ENCODE data around the gene GK.
"Not testable (repeated sequence)": the region's sequence is repeated elsewhere in the genome, so short reads cannot be mapped to it uniquely, and the experiment has no call there.

Gene GK

GRCh38 chrX:30653415-30654131, at the start of gene GK:
Gene GK, plus strand, starts transcription at chrX:30653423. Its CDS starts 115 bp downstream, at chrX:30653538.
- in situ Hi-C loops (cut with MboI; ENCODE audit: low sequenced_read_pairs) = no loop called here

- in situ Hi-C loops (cut with MboI; ENCODE audit: low sequenced_read_pairs) = no loop called here
Observed at GRCh38 chrX:30607155-30607554, 46.1 kb upstream of the GK start.

DNA sequence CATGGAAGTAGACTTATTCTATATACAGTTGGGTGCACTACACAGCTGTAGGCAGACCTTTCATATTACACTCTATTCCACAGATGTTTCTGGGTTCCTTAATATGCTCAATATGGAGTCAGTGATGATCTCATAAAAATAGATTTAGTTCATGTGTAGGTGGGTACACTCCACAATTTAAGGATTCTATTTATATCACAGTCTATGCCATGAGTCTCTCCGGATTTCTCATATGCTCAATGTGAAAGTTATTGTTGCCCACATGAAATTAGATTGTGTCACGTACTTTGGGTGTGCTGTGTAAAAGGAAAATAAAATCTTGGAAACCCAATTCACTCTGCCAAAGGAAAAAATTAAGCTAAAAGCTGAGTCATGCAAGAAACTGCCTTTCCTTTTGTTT, 43.2 kb upstream of the GK start:
- in situ Hi-C loops (cut with MboI; ENCODE audit: low sequenced_read_pairs) = no loop called here

GRCh38 chrX:30612250-30612655, 41.0 kb upstream of the GK start:
- in situ Hi-C loops (cut with MboI; ENCODE audit: low sequenced_read_pairs) = no loop called here

GRCh38 chrX:30613721-30614120, 39.5 kb upstream of the GK start:
- in situ Hi-C loops (cut with MboI; ENCODE audit: low sequenced_read_pairs) = no loop called here

GRCh38 chrX:30615229-30615628, 38.0 kb upstream of the GK start:
- in situ Hi-C loops (cut with MboI; ENCODE audit: low sequenced_read_pairs) = no loop called here

- in situ Hi-C loops (cut with MboI; ENCODE audit: low sequenced_read_pairs) = no loop called here
Observed at GRCh38 chrX:30618160-30618765, 35.0 kb upstream of the GK start.

DNA sequence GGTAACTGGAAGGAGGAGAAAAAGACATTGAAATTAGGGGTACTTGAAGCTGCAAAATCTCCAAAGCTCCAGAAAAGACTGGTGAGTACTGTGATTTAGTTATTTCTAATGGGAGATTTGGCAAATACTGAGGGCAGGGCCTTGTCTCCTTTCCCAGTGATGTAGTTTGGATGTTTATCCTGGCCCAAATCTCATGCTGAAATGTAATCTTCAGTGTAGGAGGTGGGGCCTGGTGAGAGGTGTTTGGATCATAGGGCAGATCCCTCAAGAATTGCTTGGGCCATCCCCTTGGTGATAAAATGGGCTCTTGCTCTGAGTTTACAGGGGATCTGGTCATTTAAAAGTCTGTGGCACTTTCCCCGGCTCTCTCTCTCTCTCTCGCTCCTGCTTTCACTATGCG, 33.1 kb upstream of the GK start:
- in situ Hi-C loops (cut with MboI; ENCODE audit: low sequenced_read_pairs) = no loop called here

DNA sequence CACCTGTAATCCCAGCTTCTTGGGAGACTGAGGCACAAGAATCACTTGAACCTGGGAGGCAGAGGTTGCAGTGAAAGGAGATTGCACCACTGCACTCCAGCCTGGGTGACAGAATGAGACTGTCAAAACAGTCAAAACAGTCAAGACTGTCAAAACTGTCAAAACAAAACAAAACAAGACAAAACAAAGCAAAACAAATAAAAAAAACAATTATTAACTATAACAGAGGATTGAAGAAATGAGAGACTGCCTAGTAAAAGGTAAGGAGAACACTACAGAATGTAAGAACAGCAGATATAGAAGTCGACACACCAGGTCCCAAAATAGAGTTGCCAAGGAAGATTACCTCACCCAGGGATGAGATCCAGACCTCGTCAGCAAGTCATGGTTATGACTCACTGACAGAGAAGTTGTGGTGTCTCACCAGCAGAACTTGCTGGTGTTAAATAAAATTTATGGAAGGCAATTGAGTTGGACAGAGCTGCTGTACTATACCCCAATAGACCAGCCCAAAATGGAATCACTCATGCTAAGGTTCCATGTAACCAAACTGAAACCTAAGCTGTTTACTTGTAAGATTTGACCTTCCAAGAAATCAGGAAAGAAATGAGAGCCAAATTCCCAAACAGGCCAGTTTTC, 32.1 kb upstream of the GK start:
- in situ Hi-C loops (cut with MboI; ENCODE audit: low sequenced_read_pairs) = no loop called here

DNA sequence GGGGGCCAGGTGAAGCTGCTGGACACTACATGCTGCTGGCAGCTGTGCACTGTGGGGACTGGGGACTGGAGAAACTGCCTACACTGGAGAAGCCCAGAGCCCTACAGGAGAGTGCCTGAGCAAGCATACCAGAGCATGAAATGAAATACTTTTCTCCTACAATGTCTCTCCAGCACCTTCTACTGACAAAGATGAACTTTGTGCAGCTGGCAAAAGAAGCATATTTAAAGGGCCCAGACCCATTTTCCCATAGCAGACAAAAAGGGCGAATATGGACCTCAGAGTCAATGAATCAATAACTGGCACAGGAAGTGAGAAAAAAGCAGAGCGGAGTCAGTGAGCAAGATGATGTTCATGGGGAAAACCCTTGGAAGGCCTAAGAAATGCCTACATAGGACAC, 30.9 kb upstream of the GK start:
- in situ Hi-C loops (cut with MboI; ENCODE audit: low sequenced_read_pairs) = no loop called here

- in situ Hi-C loops (cut with MboI; ENCODE audit: low sequenced_read_pairs) = no loop called here
Observed at GRCh38 chrX:30626402-30626801, 26.8 kb upstream of the GK start.

- in situ Hi-C loops (cut with MboI; ENCODE audit: low sequenced_read_pairs) = no loop called here
Observed at GRCh38 chrX:30627818-30628652, 25.2 kb upstream of the GK start.

DNA sequence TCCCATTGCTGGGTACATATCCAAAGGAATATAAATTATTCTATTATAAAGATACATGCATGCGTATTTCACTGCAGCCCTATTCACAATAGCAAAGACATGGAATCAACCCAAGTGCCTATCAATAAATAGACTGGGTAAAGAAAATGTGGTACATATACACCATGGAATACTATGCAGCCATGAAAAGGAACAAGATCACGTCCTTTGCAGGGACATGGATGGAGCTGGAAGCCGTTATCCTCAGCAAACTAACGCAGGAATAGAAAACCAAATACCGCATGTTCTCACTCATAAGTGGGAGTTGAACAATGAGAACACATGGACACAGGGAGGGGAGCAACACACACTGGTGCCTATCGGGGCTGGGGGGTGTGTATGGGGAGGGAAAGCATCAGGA, 19.2 kb upstream of the GK start:
- in situ Hi-C loops (cut with MboI; ENCODE audit: low sequenced_read_pairs) = not testable (repeated sequence)

DNA sequence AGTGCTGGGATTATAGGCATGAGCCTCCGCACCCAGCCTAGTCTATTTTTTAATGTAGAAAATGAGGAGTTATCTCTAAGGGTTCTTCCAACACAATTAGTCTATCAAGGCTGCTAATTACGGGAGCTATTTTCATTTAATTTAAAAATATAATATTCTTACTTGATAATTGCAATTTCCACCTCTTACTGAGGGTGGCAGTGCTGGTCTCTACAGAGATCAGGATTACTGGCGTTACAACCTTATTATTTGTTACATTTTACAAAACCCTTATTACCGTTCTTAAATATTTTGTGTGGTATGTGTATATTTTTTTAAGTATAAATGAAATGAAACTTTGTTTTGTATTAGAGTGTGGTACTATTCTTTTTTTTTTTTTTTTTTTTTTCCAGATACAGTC, 17.6 kb upstream of the GK start:
- in situ Hi-C loops (cut with MboI; ENCODE audit: low sequenced_read_pairs) = no loop called here

GRCh38 chrX:30637874-30638815, 15.1 kb upstream of the GK start:
- in situ Hi-C loops (cut with MboI; ENCODE audit: low sequenced_read_pairs) = no loop called here

GRCh38 chrX:30639702-30640101, 13.5 kb upstream of the GK start:
- in situ Hi-C loops (cut with MboI; ENCODE audit: low sequenced_read_pairs) = not testable (repeated sequence)

- in situ Hi-C loops (cut with MboI; ENCODE audit: low sequenced_read_pairs) = no loop called here
Observed at GRCh38 chrX:30642642-30643041, 10.6 kb upstream of the GK start.

DNA sequence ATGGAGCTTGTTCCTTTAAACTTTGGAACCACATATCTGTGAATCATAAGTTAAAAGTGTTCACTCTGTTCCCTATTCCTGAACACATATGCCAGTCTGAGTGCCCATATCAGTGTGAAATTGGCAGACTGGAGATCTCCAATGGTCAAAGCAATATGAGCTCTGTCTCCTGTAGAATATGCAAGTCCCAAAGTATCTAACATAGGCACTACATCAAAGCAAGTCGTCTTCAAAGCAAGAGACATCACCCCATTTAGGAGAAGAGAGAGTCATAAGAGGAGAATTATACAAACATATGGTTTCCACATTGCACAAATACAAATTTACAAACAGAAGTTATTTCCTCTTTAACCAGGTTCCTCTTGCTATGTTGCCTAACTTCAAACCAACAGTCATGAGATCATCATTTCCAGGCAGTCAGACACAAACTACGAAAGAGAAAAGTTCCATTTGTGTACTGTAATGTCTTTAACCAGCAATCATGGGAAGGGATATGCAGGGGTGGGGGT, 9.9 kb upstream of the GK start:
- in situ Hi-C loops (cut with MboI; ENCODE audit: low sequenced_read_pairs) = no loop called here

DNA sequence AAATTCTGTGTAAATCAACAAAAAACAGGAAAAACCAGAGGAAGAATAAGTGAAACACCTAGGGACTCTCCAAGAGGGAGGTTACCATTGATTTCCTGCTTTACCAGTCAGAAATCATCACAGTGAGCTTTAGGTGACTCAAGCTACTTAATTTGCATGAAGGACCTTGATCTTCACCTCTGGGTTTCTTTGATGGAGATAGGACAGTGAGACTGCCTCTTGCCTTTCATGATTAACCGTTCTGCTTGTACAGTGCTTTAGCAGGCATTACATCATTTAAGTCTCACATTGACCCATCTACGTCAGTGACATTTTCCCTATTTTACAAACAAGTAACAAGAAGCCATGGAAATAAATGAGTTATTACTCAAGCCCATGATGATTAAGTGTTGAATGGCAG, 3.4 kb upstream of the GK start:
- in situ Hi-C loops (cut with MboI; ENCODE audit: low sequenced_read_pairs) = no loop called here

Measured in HL-60/S4 treated with retinoic acid at 250 ng/mL for 4 days and 3 days (cell line).